ENCODE results near the gene FOXO3. TPM values are rescaled to one million over a fixed set of nuclear protein-coding genes. Genes with fewer than 3 reads are reported as not detected.
"Not testable (repeated sequence)": the region's sequence is repeated elsewhere in the genome, so short reads cannot be mapped to it uniquely, and the experiment has no call there.

FOXO3 gene
- total RNA-seq, 1 donor from 2014 or later, result 45.2 TPM

- Mint-ChIP-seq H3K9me3 (ENCODE audit: low read depth) (peaks cover 5% of the 10 kb centered on the region), H3K36me3 (ENCODE audit: insufficient read depth) (peaks cover 3% of the 10 kb centered on the region), H3K27ac (peak overlapping the region; percentile 95), H3K27me3 (no peaks in the 10 kb centered on the region), H3K4me1 (ENCODE audit: low read depth) (peaks cover 38% of the 10 kb centered on the region), H3K4me3 (ENCODE audit: low read depth) (peak overlapping the region; percentile 12)
- no peak for TF ChIP-seq CTCF (IDR thresholded peaks at IDR 0.05; ENCODE audit: unreplicated experiment)
- no peak for DNase-seq (ENCODE audit: low spot score, unreplicated experiment)
Measured at GRCh38 chr6:108656836-108657235, 96.1 kb downstream of the FOXO3 start.

GRCh38 chr6:108658174-108658573, 97.5 kb downstream of the FOXO3 start:
- TF ChIP-seq CTCF (IDR thresholded peaks at IDR 0.05; ENCODE audit: unreplicated experiment), result no peak
- no peak for DNase-seq (ENCODE audit: low spot score, unreplicated experiment)
- peaks cover 4% of the 10 kb centered on the region for H3K36me3 Mint-ChIP-seq (ENCODE audit: insufficient read depth)
- peaks cover 5% of the 10 kb centered on the region for H3K9me3 Mint-ChIP-seq (ENCODE audit: low read depth)
- H3K27me3 Mint-ChIP-seq, result no peaks in the 10 kb centered on the region
- H3K27ac Mint-ChIP-seq, result peak overlapping the region; percentile 89
- peaks cover 46% of the 10 kb centered on the region for H3K4me1 Mint-ChIP-seq (ENCODE audit: low read depth)
- H3K4me3 Mint-ChIP-seq (ENCODE audit: low read depth), result no peak overlapping the region

GRCh38 chr6:108658785-108659184, 98.1 kb downstream of the FOXO3 start:
- H3K9me3 Mint-ChIP-seq (ENCODE audit: low read depth); DNase-seq (ENCODE audit: low spot score, unreplicated experiment); H3K4me3 Mint-ChIP-seq (ENCODE audit: low read depth); H3K27ac Mint-ChIP-seq; H3K27me3 Mint-ChIP-seq; H3K36me3 Mint-ChIP-seq (ENCODE audit: insufficient read depth): not testable (repeated sequence)
- peaks cover 42% of the 10 kb centered on the region for H3K4me1 Mint-ChIP-seq (ENCODE audit: low read depth)

GRCh38 chr6:108660251-108660650, 99.5 kb downstream of the FOXO3 start:
- Mint-ChIP-seq H3K4me3 (ENCODE audit: low read depth) (no peak overlapping the region), H3K4me1 (ENCODE audit: low read depth) (peaks cover 36% of the 10 kb centered on the region), H3K27ac (no peak overlapping the region), H3K27me3 (no peaks in the 10 kb centered on the region), H3K36me3 (ENCODE audit: insufficient read depth) (peaks cover 13% of the 10 kb centered on the region), H3K9me3 (ENCODE audit: low read depth) (peaks cover 5% of the 10 kb centered on the region)
- no peak for TF ChIP-seq CTCF (IDR thresholded peaks at IDR 0.05; ENCODE audit: unreplicated experiment)
- no peak for DNase-seq (ENCODE audit: low spot score, unreplicated experiment)

GRCh38 chr6:108661430-108661829, 100.7 kb downstream of the FOXO3 start:
- no peak for TF ChIP-seq CTCF (IDR thresholded peaks at IDR 0.05; ENCODE audit: unreplicated experiment)
- Mint-ChIP-seq H3K27ac (peak overlapping the region; percentile 59), H3K9me3 (ENCODE audit: low read depth) (peaks cover 5% of the 10 kb centered on the region), H3K36me3 (ENCODE audit: insufficient read depth) (peaks cover 14% of the 10 kb centered on the region), H3K4me3 (ENCODE audit: low read depth) (no peak overlapping the region), H3K4me1 (ENCODE audit: low read depth) (peaks cover 28% of the 10 kb centered on the region), H3K27me3 (no peaks in the 10 kb centered on the region)
- no peak for DNase-seq (ENCODE audit: low spot score, unreplicated experiment)

GRCh38 chr6:108661982-108662381, 101.3 kb downstream of the FOXO3 start:
- H3K4me1 Mint-ChIP-seq (ENCODE audit: low read depth), result peaks cover 22% of the 10 kb centered on the region
- peaks cover 17% of the 10 kb centered on the region for H3K36me3 Mint-ChIP-seq (ENCODE audit: insufficient read depth)
- DNase-seq (ENCODE audit: low spot score, unreplicated experiment), result no peak
- no peaks in the 10 kb centered on the region for H3K27me3 Mint-ChIP-seq
- H3K9me3 Mint-ChIP-seq (ENCODE audit: low read depth), result peaks cover 5% of the 10 kb centered on the region
- no peak for TF ChIP-seq CTCF (IDR thresholded peaks at IDR 0.05; ENCODE audit: unreplicated experiment)
- no peak overlapping the region for H3K4me3 Mint-ChIP-seq (ENCODE audit: low read depth)
- H3K27ac Mint-ChIP-seq, result no peak overlapping the region

Measured in progenitor cell of endocrine pancreas (in vitro differentiated cells).